HG03139 (cell line): ENCODE results near the gene ATXN2.
"Not testable (repeated sequence)": the region's sequence is repeated elsewhere in the genome, so short reads cannot be mapped to it uniquely, and the experiment has no call there.

Experiments used
- ATAC-seq: cut with Tn5 transposase; IDR thresholded peaks from one replicate; pipeline ENCODE4 v1.9.1; 2021; ENCODE audit not compliant: unreplicated experiment

The ATXN2 gene

GRCh38 chr12:111406474-111407376, 192.4 kb downstream of the ATXN2 start:
- no peak for ATAC-seq

GRCh38 chr12:111405859-111406473, 193.1 kb downstream of the ATXN2 start, which contains the start of gene SH2B3:
Gene SH2B3, plus strand, starts transcription at chr12:111405923. Its CDS starts 12,223 bp downstream, at chr12:111418146.
- peak; percentile 2 for ATAC-seq

GRCh38 chr12:111405149-111405858, 193.8 kb downstream of the ATXN2 start:
- ATAC-seq, result peak; percentile 49

GRCh38 chr12:111404362-111405148, 194.6 kb downstream of the ATXN2 start:
- no peak for ATAC-seq

GRCh38 chr12:111402490-111402824, 196.7 kb downstream of the ATXN2 start:
- ATAC-seq, result not testable (repeated sequence)
